Measurements from ENCODE around the gene PLCG2.

PLCG2 gene

DNA sequence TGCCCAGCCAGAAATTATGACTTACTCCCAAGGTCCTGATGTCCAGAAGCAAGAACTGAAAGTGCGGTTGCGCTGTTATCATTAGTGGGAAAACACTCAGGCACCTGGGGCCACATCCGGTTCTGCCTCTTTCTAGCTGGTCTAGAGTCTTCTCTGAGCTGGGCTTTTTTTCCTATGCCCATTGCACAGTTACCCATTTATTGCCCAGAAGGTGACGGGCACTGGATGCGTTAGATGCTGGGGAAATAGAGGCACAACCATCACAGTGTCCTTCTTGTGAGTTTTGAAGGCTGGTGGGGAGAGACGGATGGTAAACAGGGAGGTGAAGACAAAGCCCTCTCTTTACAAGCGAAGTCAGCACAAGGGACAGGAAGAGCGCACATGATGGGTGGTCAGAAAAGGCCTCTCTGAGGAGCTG is 37.7 kb downstream of the PLCG2 start:
- DNase-seq (ENCODE audit: low read depth) = no peak

DNA sequence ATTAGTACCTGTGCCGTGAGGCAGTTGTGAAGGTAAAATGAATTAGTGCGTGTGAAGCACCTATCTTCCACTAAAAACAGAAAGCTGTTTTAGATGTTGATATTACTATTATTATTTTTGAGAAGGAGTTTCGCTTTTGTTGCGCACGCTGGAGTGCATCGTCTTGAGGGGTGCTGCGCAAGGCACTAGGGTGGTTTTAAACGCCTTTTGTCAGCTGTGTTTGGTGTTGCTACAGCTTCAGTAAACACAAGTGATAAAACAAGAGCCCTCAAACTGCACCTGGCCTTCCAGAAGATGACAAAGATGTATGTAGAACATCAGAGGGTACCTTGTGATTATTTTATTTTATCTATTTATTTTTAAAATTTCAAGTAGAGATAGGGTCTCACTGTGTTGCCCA is 38.2 kb downstream of the PLCG2 start:
- DNase-seq (ENCODE audit: low read depth) = no peak

DNA sequence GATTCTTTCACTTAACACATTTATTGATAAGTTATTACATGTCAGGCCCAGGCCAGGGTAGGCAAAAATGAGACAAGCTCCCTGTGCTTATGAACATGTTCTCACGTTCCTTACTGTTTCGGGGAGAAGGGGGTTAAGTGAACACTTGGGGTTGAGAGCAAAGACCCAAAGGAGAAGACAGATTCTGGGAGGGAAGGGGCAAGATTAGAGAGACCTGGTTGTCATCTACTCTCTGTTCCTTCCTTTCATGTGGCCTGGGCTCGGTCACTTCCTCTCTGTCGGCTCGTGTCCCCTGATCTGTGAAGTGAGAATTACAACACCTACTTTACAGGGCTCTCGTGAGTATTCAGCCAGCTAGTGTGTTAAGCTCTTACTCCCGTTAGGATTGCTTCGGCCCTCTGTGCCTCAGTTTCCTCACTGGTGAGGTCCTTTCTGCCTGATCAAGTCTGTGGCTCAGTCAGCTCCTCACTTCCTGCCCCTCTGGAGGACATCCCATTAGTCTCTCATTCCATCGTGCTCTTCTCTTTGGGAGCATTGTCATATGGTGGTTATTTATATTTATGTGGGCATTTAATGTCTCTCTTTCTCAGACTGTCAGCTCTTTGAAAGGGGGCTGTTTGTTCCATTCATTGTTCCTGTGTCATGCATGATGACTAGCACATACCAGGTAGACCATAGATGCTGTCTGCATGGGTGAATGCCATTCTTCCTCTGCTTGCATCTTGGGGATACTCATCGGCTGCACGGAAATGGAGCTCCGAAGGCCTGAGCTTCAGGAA is 38.9 kb downstream of the PLCG2 start:
- no peak for DNase-seq (ENCODE audit: low read depth)

GRCh38 chr16:81818568-81818896 is 39.4 kb downstream of the PLCG2 start:
- DNase-seq (ENCODE audit: low read depth) = no peak

- no peak for DNase-seq (ENCODE audit: low read depth)
Observed at GRCh38 chr16:81818905-81819304, 39.8 kb downstream of the PLCG2 start.

GRCh38 chr16:81821436-81822128 is 42.5 kb downstream of the PLCG2 start:
- DNase-seq (ENCODE audit: low read depth) = no peak

GRCh38 chr16:81823111-81823510 is 44.0 kb downstream of the PLCG2 start:
- no peak for DNase-seq (ENCODE audit: low read depth)

DNA sequence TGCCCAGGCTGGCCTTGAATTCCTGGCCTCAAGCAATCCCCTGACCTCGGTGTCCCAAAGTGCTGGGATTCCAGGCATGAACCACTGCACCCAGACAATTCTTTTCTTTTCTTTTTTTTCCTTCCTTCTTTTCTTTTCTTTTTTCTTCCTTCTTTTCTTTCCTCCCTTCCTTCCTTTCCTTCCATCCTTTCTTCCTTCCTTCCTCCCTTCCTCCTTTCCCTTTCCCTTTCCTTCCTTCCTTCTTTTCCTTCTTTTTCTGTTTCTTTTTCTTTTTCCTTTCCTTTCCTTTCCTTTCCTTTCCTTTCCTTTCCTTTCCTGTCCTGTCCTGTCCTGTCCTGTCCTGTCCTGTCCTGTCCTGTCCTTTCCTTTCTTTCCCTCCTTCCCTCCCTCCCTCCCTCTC is 44.6 kb downstream of the PLCG2 start:
- DNase-seq (ENCODE audit: low read depth) = no peak

- DNase-seq (ENCODE audit: low read depth) = no peak
Observed at GRCh38 chr16:81826523-81826922, 47.4 kb downstream of the PLCG2 start.

DNA sequence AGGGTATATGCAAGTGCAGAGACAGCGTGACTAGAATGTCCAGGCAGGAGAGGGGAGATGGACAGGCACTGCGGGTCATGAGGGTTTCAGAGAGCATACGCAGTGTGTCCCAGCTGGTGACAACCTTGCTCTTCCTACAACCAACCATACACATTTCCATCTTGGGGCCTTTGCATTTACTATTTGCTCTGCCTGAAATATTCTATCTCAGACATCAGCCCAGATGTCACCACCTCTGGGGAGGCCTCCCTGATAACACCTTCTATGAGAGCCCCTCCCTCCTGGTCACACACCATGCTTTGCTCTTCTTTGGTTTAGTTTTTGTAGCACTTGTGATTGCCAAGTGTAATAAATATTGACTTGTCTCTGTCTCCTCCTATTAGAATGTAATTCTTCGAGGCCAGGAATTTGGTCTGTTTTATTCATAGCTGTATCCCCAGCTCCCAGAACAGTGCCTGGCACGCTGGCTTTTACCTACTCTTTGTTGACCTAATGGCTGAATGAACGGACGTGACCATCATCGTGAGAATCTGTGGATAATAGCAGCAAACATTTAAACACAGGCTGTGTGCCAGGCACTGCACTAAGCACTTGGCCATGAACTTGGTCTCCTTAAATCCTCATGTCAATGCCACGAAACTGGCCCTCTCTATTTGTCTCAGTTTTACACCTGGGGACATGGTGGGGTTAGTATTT is 51.9 kb downstream of the PLCG2 start:
- DNase-seq (ENCODE audit: low read depth) = no peak

- DNase-seq (ENCODE audit: low read depth) = no peak
Observed at GRCh38 chr16:81831722-81832126, 52.6 kb downstream of the PLCG2 start.

- DNase-seq (ENCODE audit: low read depth) = no peak
Observed at GRCh38 chr16:81832801-81833547, 53.9 kb downstream of the PLCG2 start.

GRCh38 chr16:81833751-81834150 is 54.7 kb downstream of the PLCG2 start:
- DNase-seq (ENCODE audit: low read depth) = no peak

GRCh38 chr16:81834868-81835267 is 55.8 kb downstream of the PLCG2 start:
- DNase-seq (ENCODE audit: low read depth) = no peak

DNA sequence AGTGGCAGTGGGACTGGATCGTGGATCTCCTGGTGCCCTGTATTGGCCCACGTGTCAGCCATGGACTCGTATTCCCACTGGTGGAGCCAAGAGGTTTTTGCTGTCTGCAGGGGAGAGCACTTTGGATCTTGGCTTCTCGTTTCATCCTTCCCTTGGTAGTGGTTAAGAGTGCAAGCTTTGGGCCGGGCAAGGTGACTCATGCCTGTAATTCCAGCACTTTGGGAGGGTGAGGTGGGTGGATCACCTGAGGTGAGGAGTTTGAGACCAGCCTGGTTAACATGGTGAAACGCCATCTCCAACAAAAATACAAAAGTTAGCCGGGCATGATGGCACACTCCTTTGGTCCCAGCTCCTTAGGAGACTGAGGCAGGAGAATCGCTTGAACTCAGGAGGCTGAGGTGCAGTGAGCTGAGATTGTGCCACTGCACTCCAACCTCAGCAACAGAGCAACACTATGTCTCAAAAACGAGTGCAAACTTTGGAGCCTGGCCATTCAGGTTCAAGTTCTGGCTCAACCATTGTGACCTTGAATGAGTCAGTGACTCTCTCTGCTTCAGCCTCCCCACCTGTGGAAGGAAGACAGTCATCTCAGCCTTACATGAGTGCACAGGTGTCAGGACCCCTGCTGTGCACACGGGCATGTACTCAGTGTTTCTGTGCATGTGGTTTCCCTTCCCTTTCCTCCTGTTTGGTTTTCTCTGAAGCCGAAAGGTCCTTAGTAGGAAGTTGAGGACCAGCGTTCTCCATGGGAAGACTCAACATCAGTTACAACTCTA is 57.4 kb downstream of the PLCG2 start:
- no peak for DNase-seq (ENCODE audit: low read depth)

- no peak for DNase-seq (ENCODE audit: low read depth)
Observed at GRCh38 chr16:81837312-81837751, 58.2 kb downstream of the PLCG2 start.

GRCh38 chr16:81838794-81839193 is 59.7 kb downstream of the PLCG2 start:
- DNase-seq (ENCODE audit: low read depth) = no peak

- no peak for DNase-seq (ENCODE audit: low read depth)
Observed at GRCh38 chr16:81841722-81842121, 62.6 kb downstream of the PLCG2 start.

DNA sequence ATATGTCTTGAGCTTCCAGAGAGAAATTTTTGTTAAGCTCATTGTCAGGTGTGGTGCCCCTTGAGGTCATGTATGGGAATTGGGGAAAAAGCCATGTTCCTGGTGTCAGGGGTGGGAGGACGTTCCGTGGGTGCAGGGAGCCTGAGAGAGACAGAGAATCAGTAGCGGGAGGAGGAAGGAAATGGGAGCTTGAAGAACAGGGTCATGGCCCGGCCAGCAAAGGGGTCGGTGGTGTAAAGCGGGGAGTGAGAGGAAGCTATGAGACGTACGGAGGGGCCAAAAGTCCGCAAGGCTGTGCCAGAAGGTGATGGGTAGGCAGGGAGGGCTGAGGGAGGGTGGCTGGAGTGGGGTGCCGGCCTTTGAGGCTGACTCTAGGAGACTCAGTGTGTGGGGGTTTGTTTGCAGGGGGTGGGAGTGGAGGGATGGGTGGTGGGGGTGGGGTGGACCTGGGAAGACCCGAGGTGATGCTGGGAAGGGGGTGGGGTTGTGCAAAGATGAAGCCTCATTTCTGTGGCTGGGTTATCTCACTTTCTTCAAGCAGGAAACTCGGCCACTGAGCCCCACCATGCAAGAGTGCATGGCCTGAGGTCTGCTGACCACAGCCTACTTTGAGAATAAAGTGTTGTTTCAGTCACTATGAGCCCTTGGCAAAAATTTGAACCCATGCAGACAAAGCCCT is 63.6 kb downstream of the PLCG2 start:
- no peak for DNase-seq (ENCODE audit: low read depth)

DNA sequence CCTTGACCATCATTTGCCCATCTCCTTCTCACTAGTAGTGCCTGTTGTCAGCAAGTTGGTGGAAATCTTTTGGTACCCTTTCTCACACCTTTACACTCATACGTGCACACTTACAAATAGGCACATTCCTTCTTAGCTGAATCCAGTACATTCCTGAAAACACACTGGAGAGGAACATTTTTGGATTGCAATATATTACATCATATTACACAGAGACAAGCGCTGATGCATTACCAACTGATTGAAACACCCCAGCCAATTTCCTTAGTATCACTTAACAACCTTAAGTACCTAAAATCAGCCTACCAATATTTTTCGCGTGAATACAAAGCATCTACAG is 64.1 kb downstream of the PLCG2 start:
- no peak for DNase-seq (ENCODE audit: low read depth)

- no peak for DNase-seq (ENCODE audit: low read depth)
Observed at GRCh38 chr16:81843683-81844082, 64.6 kb downstream of the PLCG2 start.

All from fibroblast of gingiva (primary cell).